B cell (primary cell): ENCODE data around the gene COMMD1. TPM values are rescaled to one million over a fixed set of nuclear protein-coding genes. Genes with fewer than 3 reads are reported as not detected.

Experiments
- ATAC-seq: fragments of 200-7000 bp; cut with Tn5 transposase; one replicate; pipeline ENCODE4 v1.10.0; 2021; ENCODE audit warnings: low read depth, mild to moderate bottlenecking, moderate number of reproducible peaks, moderate library complexity
- CTCF ChIA-PET: fragments of 350-600 bp; sonication (Branson Sonifier 250); formaldehyde crosslinking; loops from one replicate; lab custom pipeline; 2021; ENCODE audit warnings: antibody characterized with exemption, inconsistent platforms; lab: Charles Lee
- POLR2A ChIA-PET: fragments of 350-600 bp; sonication (Branson Sonifier 250); formaldehyde crosslinking; loops from one replicate; lab custom pipeline; 2021; ENCODE audit warnings: antibody characterized with exemption; lab: Charles Lee
- DNase-seq: peaks from one replicate; pipeline ENCODE4 v3.0.0; 2013
- H2AFZ ChIP-seq: 2 replicates; pipeline ENCODE4 v1.6.1; 2012; ENCODE audit warnings: mild to moderate bottlenecking, low read depth, low read length; ENCODE audit not compliant: insufficient read depth, poor library complexity, severe bottlenecking
- H3K27ac ChIP-seq, 2 donors: 1 replicate in 1 of 2; 2 replicates in 1 of 2; pipeline ENCODE4 v1.5.1; 2012 to 2013; ENCODE audit warnings: low read length in 2 of 2, mild to moderate bottlenecking in 2 of 2, moderate library complexity in 1 of 2
- H3K27me3 ChIP-seq, 4 experiments: fragments of 200-600 bp in 1 of 4; sonication (generic) in 1 of 4; replicated peaks in 1 of 4; 1 replicate in 2 of 4; 2 replicates in 2 of 4; pipeline versions ENCODE4 v1.6.1 to v1.7.0; 2013 to 2016; ENCODE audit warnings: low read length in 3 of 4, mild to moderate bottlenecking in 2 of 4, mixed read lengths in 1 of 4, moderate library complexity in 1 of 4; ENCODE audit not compliant: insufficient read depth in 4 of 4, control insufficient read depth in 3 of 4; ENCODE audit errors: control extremely low read depth in 1 of 4
- H3K36me3 ChIP-seq, 2 experiments: replicated peaks in 1 of 2; 1 replicate in 1 of 2; 2 replicates in 1 of 2; pipeline versions ENCODE4 v1.6.1 to v1.7.1; 2013; ENCODE audit warnings: low read length in 1 of 2; ENCODE audit not compliant: insufficient read depth in 2 of 2, control insufficient read depth in 1 of 2; ENCODE audit errors: control extremely low read depth in 1 of 2, extremely low read depth in 1 of 2
- H3K4me1 ChIP-seq, 2 donors: fragments of 200-600 bp in 1 of 2; sonication (generic) in 1 of 2; 1 replicate in 1 of 2; 2 replicates in 1 of 2; pipeline versions ENCODE4 v1.5.1 to v1.6.1; 2013 to 2017; ENCODE audit warnings: low read length in 2 of 2; ENCODE audit not compliant: control insufficient read depth in 2 of 2, insufficient read depth in 2 of 2
- H3K4me2 ChIP-seq: replicated peaks from 2 replicates; pipeline ENCODE3; 2012; ENCODE audit warnings: mild to moderate bottlenecking, low read depth, low read length; ENCODE audit not compliant: poor library complexity, severe bottlenecking
- H3K4me3 ChIP-seq, 5 experiments: fragments of 200-600 bp in 1 of 5; sonication (generic) in 1 of 5; 1 replicate in 3 of 5; 2 replicates in 2 of 5; pipeline versions ENCODE4 v1.5.1 to v1.7.0; 2011 to 2016; ENCODE audit warnings: low read length in 4 of 5, mild to moderate bottlenecking in 4 of 5, low read depth in 2 of 5, control low read depth in 1 of 5, moderate library complexity in 1 of 5; ENCODE audit not compliant: insufficient read depth in 1 of 5; ENCODE audit errors: control extremely low read depth in 1 of 5, extremely low read depth in 1 of 5
- H3K79me2 ChIP-seq: fragments of 200-600 bp; sonication (generic); one replicate; pipeline ENCODE4 v1.6.0; 2016; ENCODE audit warnings: low read length; ENCODE audit not compliant: control insufficient read depth, insufficient read depth
- H3K9ac ChIP-seq: fragments of 200-600 bp; sonication (generic); 2 replicates; pipeline ENCODE4 v1.6.1; 2017; ENCODE audit warnings: mild to moderate bottlenecking, low read length, moderate library complexity
- H3K9me3 ChIP-seq, 3 donors: one replicate each; pipeline versions ENCODE4 v1.6.1 to v1.7.1; 2013; ENCODE audit warnings: low read length in 2 of 3; ENCODE audit not compliant: control insufficient read depth in 2 of 3, insufficient read depth in 1 of 3; ENCODE audit errors: control extremely low read depth in 1 of 3
- H4K20me1 ChIP-seq: 2 replicates; pipeline ENCODE4 v1.6.0; 2012; ENCODE audit warnings: mild to moderate bottlenecking, low read length; ENCODE audit not compliant: insufficient read depth, control insufficient read depth, poor library complexity, severe bottlenecking
- H3K27ac Mint-ChIP-seq: one replicate; pipeline ENCODE4 v1.8.0; 2021; ENCODE audit warnings: mixed read lengths
- H3K27me3 Mint-ChIP-seq: one replicate; pipeline ENCODE4 v1.8.0; 2021; ENCODE audit warnings: mixed read lengths
- H3K4me1 Mint-ChIP-seq: one replicate; pipeline ENCODE4 v1.8.0; 2021; ENCODE audit warnings: mixed read lengths
- H3K4me3 Mint-ChIP-seq: one replicate; pipeline ENCODE4 v1.8.0; 2021; ENCODE audit warnings: mixed read lengths
- H3K9me3 Mint-ChIP-seq: one replicate; pipeline ENCODE4 v1.8.0; 2022; ENCODE audit warnings: mixed read lengths; ENCODE audit not compliant: insufficient read depth
- EZH2 ChIP-seq: IDR thresholded peaks from 2 replicates; pipeline ENCODE4 v1.6.1; 2012; ENCODE audit warnings: borderline replicate concordance, low read depth, mild to moderate bottlenecking, moderate library complexity, low read length; ENCODE audit not compliant: insufficient read depth, poor library complexity, severe bottlenecking
- WGBS: methylation state at CpG from one replicate; pipeline ENCODE4 v1.1.5; 2013; ENCODE audit warnings: missing lambda C conversion rate; ENCODE audit not compliant: insufficient coverage; 5-methylcytosine and 5-hydroxymethylcytosine counted together
- intact Hi-C: fragments of 100-400 bp; cut with micrococcal nuclease; formaldehyde crosslinking; loops from one replicate; pipeline ENCODE4 v1.10.0; 2022
- polyA plus RNA-seq: library from polyadenylated mRNA; depleted of rRNA; stranded (reverse); fragments of >200 nt; gene quantifications from 2 replicates; pipeline ENCODE4 v1.2.3, GENCODE V29; 2012
- total RNA-seq, 2 donors: library from RNA; stranded (reverse); fragments of 120-200 nt in 1 of 2; gene quantifications; 1 replicate in 1 of 2; 2 replicates in 1 of 2; pipeline versions ENCODE4 v1.2.3 to v1.2.4, GENCODE V29; 2013 to 2022
- TF ChIP-seq, protein P1 (sequence below): fragments of 200-600 bp; IDR thresholded peaks from one replicate; pipeline ENCODE4 v1.8.0; 2022; ENCODE audit warnings: antibody characterized with exemption, mild to moderate bottlenecking

COMMD1 gene
- total and polyA plus RNA-seq, 2 donors (not counting 1 experiment from before 2014, with no cell fraction given), result 20.6 to 25.1 TPM

DNA sequence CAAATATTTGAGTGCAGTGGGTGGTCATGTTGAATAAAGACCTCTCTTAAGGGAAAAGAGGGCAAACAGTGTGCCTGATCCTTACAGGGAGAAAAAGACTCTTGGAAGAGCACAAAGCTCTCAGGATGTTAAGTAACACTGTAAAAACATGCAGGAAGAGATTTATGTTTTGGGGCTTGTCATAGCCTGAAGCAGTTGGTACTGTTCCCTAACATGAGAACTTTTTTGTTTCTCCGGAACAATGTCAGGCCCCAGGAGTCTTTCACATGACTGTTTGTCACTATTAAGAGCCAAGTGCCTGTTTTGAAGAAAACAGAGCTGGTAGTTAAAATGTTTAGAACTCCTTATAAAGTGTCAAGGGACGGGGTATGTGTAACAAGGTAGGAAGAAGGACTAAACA is 206.7 kb downstream of the COMMD1 start:
- WGBS, result 75% methylated on average over 1 of the region's 2 CpGs
- H3K4me3 Mint-ChIP-seq, result no peak overlapping the region
- H3K9me3 Mint-ChIP-seq, result no peaks in the 10 kb centered on the region
- H3K27ac ChIP-seq, result no peak overlapping the region
- no peaks in the 10 kb centered on the region for H3K9me3 ChIP-seq
- peaks cover 16% of the 10 kb centered on the region for H3K4me1 Mint-ChIP-seq
- H3K27me3 ChIP-seq, result no peaks in the 10 kb centered on the region
- intact Hi-C loops, result no loop called here
- no peaks in the 10 kb centered on the region for H4K20me1 ChIP-seq
- no peak overlapping the region for H3K9ac ChIP-seq
- H3K36me3 ChIP-seq, result no peaks in the 10 kb centered on the region
- ChIA-PET POLR2A (no interaction called here), CTCF (no interaction called here)
- DNase-seq (no peak), ATAC-seq (no peak)
- no peak overlapping the region for H3K4me2 ChIP-seq
- no peak overlapping the region for H3K27ac Mint-ChIP-seq
- no peak for TF ChIP-seq EZH2
- TF ChIP-seq, protein P1, sequence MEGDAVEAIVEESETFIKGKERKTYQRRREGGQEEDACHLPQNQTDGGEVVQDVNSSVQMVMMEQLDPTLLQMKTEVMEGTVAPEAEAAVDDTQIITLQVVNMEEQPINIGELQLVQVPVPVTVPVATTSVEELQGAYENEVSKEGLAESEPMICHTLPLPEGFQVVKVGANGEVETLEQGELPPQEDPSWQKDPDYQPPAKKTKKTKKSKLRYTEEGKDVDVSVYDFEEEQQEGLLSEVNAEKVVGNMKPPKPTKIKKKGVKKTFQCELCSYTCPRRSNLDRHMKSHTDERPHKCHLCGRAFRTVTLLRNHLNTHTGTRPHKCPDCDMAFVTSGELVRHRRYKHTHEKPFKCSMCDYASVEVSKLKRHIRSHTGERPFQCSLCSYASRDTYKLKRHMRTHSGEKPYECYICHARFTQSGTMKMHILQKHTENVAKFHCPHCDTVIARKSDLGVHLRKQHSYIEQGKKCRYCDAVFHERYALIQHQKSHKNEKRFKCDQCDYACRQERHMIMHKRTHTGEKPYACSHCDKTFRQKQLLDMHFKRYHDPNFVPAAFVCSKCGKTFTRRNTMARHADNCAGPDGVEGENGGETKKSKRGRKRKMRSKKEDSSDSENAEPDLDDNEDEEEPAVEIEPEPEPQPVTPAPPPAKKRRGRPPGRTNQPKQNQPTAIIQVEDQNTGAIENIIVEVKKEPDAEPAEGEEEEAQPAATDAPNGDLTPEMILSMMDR, result no peak
- H2AFZ ChIP-seq, result no peak overlapping the region
- no peak overlapping the region for H3K4me3 ChIP-seq
- no peaks in the 10 kb centered on the region for H3K27me3 Mint-ChIP-seq
- no peaks in the 10 kb centered on the region for H3K4me1 ChIP-seq
- no peaks in the 10 kb centered on the region for H3K79me2 ChIP-seq

DNA sequence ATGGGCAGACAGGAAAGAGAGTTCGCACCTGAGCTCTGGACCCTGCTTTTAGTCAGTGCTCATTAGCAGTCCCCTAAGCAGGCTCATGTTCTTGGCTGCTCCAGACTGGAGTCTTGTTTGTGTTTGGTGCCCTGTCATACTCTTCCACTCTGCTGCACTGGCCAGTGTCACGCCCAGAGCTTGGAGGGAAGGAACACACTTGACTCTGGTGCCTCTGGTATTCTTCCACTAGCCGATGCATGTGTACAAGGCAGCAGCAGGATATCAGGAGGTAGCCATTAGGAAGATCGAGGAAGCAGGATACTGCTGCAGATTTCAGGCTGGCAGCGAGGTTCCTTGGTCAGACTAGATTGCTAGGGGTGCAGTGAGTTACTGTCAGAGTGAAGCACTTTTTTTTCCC is 209.1 kb downstream of the COMMD1 start:
- Histone ChIP-seq H3K9ac (no peak overlapping the region), H3K27ac (no peak overlapping the region), H3K79me2 (no peaks in the 10 kb centered on the region), H4K20me1 (no peaks in the 10 kb centered on the region), H3K4me2 (no peak overlapping the region), H3K4me1 (peaks cover 4% of the 10 kb centered on the region in 2 donors), H3K36me3 (no peaks in the 10 kb centered on the region), H3K27me3 (no peaks in the 10 kb centered on the region), H3K4me3 (no peak overlapping the region), H2AFZ (no peak overlapping the region), H3K9me3 (no peaks in the 10 kb centered on the region)
- H3K27ac Mint-ChIP-seq, result no peak overlapping the region
- H3K27me3 Mint-ChIP-seq, result no peaks in the 10 kb centered on the region
- intact Hi-C loops, result no loop called here
- DNase-seq, result no peak
- no peak overlapping the region for H3K4me3 Mint-ChIP-seq
- WGBS, result 93% methylated on average over 5 of the region's 5 CpGs
- H3K4me1 Mint-ChIP-seq, result peaks cover 28% of the 10 kb centered on the region
- ChIA-PET POLR2A (no interaction called here), CTCF (interaction anchor here (0.5 kb wide), 1 partner anchor 916 kb away, joined by 4 read pairs; no protein-coding TSS in a partner anchor)
- TF ChIP-seq, protein P1, result no peak
- TF ChIP-seq EZH2, result no peak
- H3K9me3 Mint-ChIP-seq, result no peaks in the 10 kb centered on the region
- ATAC-seq, result no peak
